Right renal cortex interstitium (tissue), 3 donors: ENCODE data around the gene PICALM. TPM values are rescaled to one million over a fixed set of nuclear protein-coding genes. Genes with fewer than 3 reads are reported as not detected.

Experiments
- DNase-seq, 3 donors: peaks; one replicate each; pipeline ENCODE4 v3.0.0-alpha.2; 2013; ENCODE audit warnings: low read depth in 3 of 3, low spot score in 2 of 3
- polyA plus RNA-seq, 3 donors: library from polyadenylated mRNA; unstranded; fragments of 120-200 nt; gene quantifications; one replicate each; pipeline ENCODE4 v1.2.1, GENCODE V29; 2013; ENCODE audit not compliant: insufficient read length in 3 of 3

Gene PICALM
- polyA plus RNA-seq, 3 donors, result 263 to 279 (median 277) TPM

- no peak for DNase-seq
Observed at GRCh38 chr11:86052693-86053641, 15.9 kb downstream of the PICALM start.

GRCh38 chr11:86050196-86050709, 18.6 kb downstream of the PICALM start:
- no peak for DNase-seq

- no peak for DNase-seq
Observed at GRCh38 chr11:86047275-86047991, 21.5 kb downstream of the PICALM start.

GRCh38 chr11:86046116-86046515, 22.8 kb downstream of the PICALM start:
- no peak for DNase-seq

GRCh38 chr11:86043765-86044503, 24.9 kb downstream of the PICALM start:
- DNase-seq, result no peak

GRCh38 chr11:86041975-86042378, 26.9 kb downstream of the PICALM start:
- peak; percentile 83 to 89 (median 87) for DNase-seq

- DNase-seq, result no peak
Observed at GRCh38 chr11:86040919-86041850, 27.7 kb downstream of the PICALM start.

GRCh38 chr11:86039094-86039493, 29.8 kb downstream of the PICALM start:
- DNase-seq, result no peak

- no peak for DNase-seq
Observed at GRCh38 chr11:86037743-86038142, 31.1 kb downstream of the PICALM start.

GRCh38 chr11:86035920-86036319, 33.0 kb downstream of the PICALM start:
- DNase-seq, result no peak

- DNase-seq, result no peak
Observed at GRCh38 chr11:86035164-86035563, 33.7 kb downstream of the PICALM start.

- DNase-seq, result no peak
Observed at GRCh38 chr11:86034710-86035109, 34.2 kb downstream of the PICALM start.

GRCh38 chr11:86021377-86021776, 47.5 kb downstream of the PICALM start:
- no peak for DNase-seq

- DNase-seq, result no peak
Observed at GRCh38 chr11:86018249-86018648, 50.6 kb downstream of the PICALM start.

GRCh38 chr11:86016451-86016850, 52.4 kb downstream of the PICALM start:
- DNase-seq, result no peak

- DNase-seq, result no peak
Observed at GRCh38 chr11:86015699-86016098, 53.2 kb downstream of the PICALM start.

- no peak for DNase-seq
Observed at GRCh38 chr11:86014221-86014620, 54.7 kb downstream of the PICALM start.

GRCh38 chr11:86013713-86014112, 55.2 kb downstream of the PICALM start:
- DNase-seq, result no peak

GRCh38 chr11:86011175-86011574, 57.7 kb downstream of the PICALM start:
- DNase-seq, result no peak

GRCh38 chr11:86003654-86004053, 65.2 kb downstream of the PICALM start:
- no peak for DNase-seq
